PC-9 (cell line): Measurements from ENCODE around the gene GLYATL1.

Experiments
- CTCF ChIP-seq: fragments of 200-600 bp; sonication (generic); conservative IDR thresholded peaks from 2 replicates; pipeline ENCODE4 v1.6.1; 2017; ENCODE audit warnings: mixed run types, antibody characterized with exemption, mild to moderate bottlenecking, moderate library complexity
- EZH2 ChIP-seq: fragments of 200-600 bp; sonication (generic); IDR thresholded peaks from 2 replicates; pipeline ENCODE4 v1.8.0; 2017; ENCODE audit warnings: antibody characterized with exemption, low read depth

DNA sequence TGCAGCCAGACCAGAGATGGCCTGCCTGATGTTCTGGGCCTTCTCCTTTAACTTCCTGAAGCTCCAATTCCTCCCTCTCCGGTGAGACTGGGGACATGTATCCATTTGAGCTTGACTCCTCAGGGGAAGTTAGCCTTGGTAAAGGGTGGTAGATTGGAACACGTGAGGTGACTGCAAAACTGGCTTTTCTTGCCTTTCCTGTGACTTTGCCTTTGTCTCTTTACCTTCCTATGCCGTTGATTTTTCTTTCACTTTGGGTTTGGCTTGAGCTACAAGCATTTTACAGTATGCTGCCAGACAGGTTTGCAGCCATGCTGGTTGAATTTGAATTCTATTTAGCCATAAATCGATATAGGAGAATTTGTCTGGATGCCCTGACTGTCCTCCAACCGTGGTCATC is 16.8 kb upstream of the GLYATL1 start:
- TF ChIP-seq CTCF, result no peak
- TF ChIP-seq EZH2, result no peak
